ENCODE data around the gene NECTIN4.
A peak's percentile ranks its signal among the peaks of the same experiment; 100 is the strongest.

Gene NECTIN4

DNA sequence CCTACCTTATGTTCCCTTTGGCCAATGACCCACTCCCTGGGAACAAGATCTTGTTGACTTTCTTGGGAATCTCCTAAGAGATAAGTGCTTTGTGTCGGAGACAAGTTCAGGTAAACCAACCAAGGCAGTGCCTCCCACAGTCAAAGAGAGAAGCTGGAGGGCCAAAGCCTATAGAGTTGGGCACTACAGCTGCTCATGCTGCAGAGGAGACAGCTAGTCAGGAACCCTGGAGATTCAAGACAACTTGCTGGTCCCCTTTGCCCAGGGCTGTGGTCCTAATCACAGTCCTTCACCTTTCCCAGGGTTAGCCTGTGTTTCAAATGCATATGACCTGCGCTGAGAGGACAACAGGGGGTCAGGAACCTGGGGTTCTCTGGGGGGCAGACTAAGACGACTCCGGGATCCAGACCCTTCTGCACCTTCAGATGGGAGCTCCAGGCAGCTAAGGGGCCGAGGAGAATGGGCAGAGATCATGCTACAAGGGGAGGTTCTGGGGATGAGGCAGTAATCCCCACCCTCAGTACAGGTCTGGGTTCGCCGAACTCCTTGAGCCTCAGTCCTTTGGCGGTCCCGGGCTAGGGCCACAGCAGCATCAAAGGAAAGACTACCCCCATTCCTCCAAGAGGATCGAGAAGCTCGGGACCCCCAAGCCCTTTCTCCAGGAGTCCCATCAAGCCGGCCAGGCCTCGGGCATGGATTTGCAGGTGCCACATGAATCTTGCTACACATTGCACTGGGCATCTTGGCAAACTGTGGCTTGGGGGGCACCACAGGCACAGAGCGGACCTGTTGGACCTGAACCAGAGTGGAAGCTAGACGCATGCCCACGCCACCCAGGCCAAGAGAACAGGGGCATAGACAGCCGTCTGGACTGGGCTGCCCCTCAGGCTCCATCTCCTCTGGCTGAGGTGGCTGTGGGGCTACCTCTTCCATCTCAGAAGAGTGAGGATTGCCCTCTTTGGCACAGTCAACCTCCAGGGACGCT lies 41.6 kb downstream of the NECTIN4 start:
- peaks cover 3 to 36% (median 9%) of the 10 kb centered on the region in 5 donors for H3K36me3 ChIP-seq (ENCODE audit: control insufficient read depth in 5 of 5, insufficient read depth in 5 of 5, low read length in 5 of 5)
- no peaks in the 10 kb centered on the region for H3K27me3 ChIP-seq (ENCODE audit: control insufficient read depth in 5 of 5, insufficient read depth in 4 of 5, low read length in 5 of 5)
- H3K4me3 ChIP-seq (ENCODE audit: low read depth in 1 of 5, low read length in 5 of 5), result no peak overlapping the region
- H3K27ac ChIP-seq (ENCODE audit: low read depth, low read length), result no peak overlapping the region
- H3K9ac ChIP-seq (ENCODE audit: low read length in 5 of 5), result no peak overlapping the region
- peaks cover 7 to 39% (median 29%) of the 10 kb centered on the region in 5 donors for H3K4me1 ChIP-seq (ENCODE audit: control insufficient read depth in 5 of 5, insufficient read depth in 5 of 5, low read length in 5 of 5)
- H3K9me3 ChIP-seq (ENCODE audit: control insufficient read depth in 5 of 5, low read length in 5 of 5), result peaks cover 0 to 10% (median 5%) of the 10 kb centered on the region in 5 donors

DNA sequence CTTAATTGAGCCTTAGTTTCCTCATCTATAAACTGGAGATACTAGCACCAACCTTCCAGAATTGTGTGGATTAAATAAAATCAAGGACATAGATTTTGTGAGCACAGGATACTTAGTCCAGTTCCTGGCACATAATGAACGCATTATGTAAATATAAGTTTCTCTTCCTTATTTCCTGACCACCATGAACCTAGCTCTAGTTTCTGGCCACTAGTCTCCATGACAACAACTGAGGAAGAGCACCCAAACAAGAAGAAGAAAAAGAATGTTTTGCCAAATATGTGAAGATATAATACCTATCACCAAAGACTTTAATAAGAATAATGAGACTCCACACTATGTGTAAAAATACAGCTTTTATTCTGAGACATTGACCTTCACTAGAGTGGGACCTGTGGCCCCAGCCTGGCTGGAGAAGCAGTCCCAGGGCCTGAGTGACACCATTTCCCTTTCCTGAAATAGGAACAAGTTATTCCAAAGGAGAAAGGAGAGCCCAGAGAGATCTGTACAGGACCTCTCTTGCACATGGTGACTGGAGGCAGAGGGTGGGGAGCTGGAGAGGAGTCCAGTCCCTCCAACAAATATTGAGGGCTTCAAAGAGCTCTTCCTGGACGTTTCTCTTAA lies 42.6 kb downstream of the NECTIN4 start:
- Histone ChIP-seq H3K4me3 (ENCODE audit: low read depth in 1 of 5, low read length in 5 of 5) (peak overlapping the region; percentile 92 to 98 (median 95)), H3K9me3 (ENCODE audit: control insufficient read depth in 5 of 5, low read length in 5 of 5) (peaks cover 0 to 10% (median 5%) of the 10 kb centered on the region in 5 donors), H3K27me3 (ENCODE audit: control insufficient read depth in 5 of 5, insufficient read depth in 4 of 5, low read length in 5 of 5) (no peaks in the 10 kb centered on the region), H3K27ac (ENCODE audit: low read depth, low read length) (peak overlapping the region; percentile 88), H3K4me1 (ENCODE audit: control insufficient read depth in 5 of 5, insufficient read depth in 5 of 5, low read length in 5 of 5) (peaks cover 7 to 39% (median 29%) of the 10 kb centered on the region in 5 donors), H3K9ac (ENCODE audit: low read length in 5 of 5) (peak overlapping the region in 1 of 5 donors; percentile 94), H3K36me3 (ENCODE audit: control insufficient read depth in 5 of 5, insufficient read depth in 5 of 5, low read length in 5 of 5) (peaks cover 4 to 38% (median 19%) of the 10 kb centered on the region in 5 donors)

DNA sequence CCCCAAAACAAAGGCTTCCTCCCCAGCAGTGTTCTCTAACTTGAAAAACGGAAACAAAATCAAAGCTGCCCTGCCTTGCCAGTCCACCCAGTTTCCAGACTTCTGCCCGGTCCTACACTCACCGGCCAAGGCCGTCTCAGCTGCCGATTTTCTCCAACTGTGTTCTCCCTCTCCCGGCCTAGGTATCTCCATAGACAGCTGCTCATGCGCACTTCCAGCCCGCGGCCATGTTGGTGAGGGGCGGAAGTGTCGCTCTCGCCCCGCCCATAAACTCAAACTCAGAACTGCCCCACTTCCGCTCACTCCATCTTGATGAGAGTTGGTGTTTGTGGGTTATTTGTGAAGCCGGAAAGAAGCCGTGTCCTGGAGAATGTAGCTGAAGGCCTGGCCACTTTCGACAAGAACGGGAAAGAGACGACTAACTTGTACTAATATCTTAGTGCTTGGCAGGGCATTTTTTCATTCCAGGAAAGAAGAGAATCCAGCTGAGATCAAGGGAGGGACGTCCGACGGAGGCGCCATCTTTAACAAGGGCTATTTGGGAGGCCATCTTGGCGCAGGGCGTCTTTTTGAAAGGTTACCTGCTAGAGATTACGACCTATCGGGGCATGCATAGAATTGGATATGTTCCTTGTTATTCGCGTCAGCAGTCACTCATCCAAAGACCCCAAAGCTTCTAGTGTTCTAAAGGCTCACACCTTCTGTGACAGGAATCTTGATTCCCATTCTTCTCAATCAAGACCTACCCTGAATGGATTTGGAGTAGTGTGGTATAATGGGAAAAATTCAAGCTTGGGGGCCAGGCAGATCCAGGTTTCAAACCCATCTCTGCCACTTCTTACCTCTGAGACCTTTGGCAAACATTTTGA lies 43.4 kb downstream of the NECTIN4 start, which contains the start of gene USF1:
Gene USF1, minus strand, starts transcription at position 242 of the 869 bp plus-strand sequence. CDS start 2,702 bp downstream, outside the sequence.
- peaks cover 0 to 10% (median 5%) of the 10 kb centered on the region in 5 donors for H3K9me3 ChIP-seq (ENCODE audit: control insufficient read depth in 5 of 5, low read length in 5 of 5)
- peak within 1 kb of the TSS; percentile 88 for H3K27ac ChIP-seq (ENCODE audit: low read depth, low read length)
- peaks cover 4 to 39% (median 23%) of the 10 kb centered on the region in 5 donors for H3K36me3 ChIP-seq (ENCODE audit: control insufficient read depth in 5 of 5, insufficient read depth in 5 of 5, low read length in 5 of 5)
- no peaks in the 10 kb centered on the region for H3K27me3 ChIP-seq (ENCODE audit: control insufficient read depth in 5 of 5, insufficient read depth in 4 of 5, low read length in 5 of 5)
- H3K9ac ChIP-seq (ENCODE audit: low read length in 5 of 5), result peak within 1 kb of the TSS; percentile 82 to 96 (median 94)
- peak within 1 kb of the TSS; percentile 92 to 98 (median 95) for H3K4me3 ChIP-seq (ENCODE audit: low read depth in 1 of 5, low read length in 5 of 5)
- peaks cover 7 to 39% (median 29%) of the 10 kb centered on the region in 5 donors for H3K4me1 ChIP-seq (ENCODE audit: control insufficient read depth in 5 of 5, insufficient read depth in 5 of 5, low read length in 5 of 5)

DNA sequence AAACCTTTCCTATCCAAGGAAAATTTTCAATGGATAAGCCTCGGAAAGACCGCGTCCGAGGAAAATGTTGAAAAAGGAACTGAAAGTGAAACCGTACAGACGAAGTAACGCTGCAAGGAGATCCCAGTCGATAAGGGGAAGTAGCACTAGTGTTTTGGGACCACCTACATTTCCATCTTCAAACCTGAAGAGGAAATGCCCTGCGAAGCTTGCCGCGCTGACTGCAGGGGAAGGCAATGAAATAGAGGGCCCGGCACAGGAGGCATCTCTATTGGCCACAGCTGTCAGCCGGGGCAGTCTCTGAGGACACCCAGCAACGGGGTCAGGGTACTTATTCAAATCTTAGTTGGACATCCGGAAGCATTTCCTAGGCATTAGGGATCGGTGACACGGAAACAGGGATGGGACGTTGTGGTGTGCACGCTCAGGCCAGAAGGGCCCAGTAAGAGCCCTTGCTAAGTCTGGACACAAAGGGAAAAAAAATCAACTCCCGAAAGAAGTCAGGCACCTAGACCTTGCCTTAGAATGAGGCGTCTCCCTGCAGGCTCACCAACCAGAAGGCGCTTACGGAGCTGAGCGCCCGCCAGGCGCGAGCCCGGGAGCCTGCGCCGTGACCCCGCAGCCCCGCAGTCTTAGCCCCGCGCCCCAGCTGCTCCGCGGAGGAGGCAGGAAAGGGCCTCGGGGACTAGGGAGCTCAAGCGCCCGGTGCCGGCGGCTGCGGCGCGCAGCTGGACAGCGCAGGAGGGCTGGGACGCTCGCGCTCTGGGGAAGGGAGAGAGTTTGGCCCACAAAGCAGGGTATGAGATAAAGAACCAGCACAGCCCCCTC lies 44.2 kb downstream of the NECTIN4 start:
- Histone ChIP-seq H3K27ac (ENCODE audit: low read depth, low read length) (peak overlapping the region; percentile 88), H3K4me1 (ENCODE audit: control insufficient read depth in 5 of 5, insufficient read depth in 5 of 5, low read length in 5 of 5) (peaks cover 7 to 39% (median 29%) of the 10 kb centered on the region in 5 donors), H3K4me3 (ENCODE audit: low read depth in 1 of 5, low read length in 5 of 5) (peak overlapping the region; percentile 92 to 98 (median 95)), H3K9ac (ENCODE audit: low read length in 5 of 5) (peak overlapping the region; percentile 82 to 96 (median 94)), H3K27me3 (ENCODE audit: control insufficient read depth in 5 of 5, insufficient read depth in 4 of 5, low read length in 5 of 5) (no peaks in the 10 kb centered on the region), H3K9me3 (ENCODE audit: control insufficient read depth in 5 of 5, low read length in 5 of 5) (peaks cover 0 to 10% (median 5%) of the 10 kb centered on the region in 5 donors), H3K36me3 (ENCODE audit: control insufficient read depth in 5 of 5, insufficient read depth in 5 of 5, low read length in 5 of 5) (peaks cover 4 to 44% (median 32%) of the 10 kb centered on the region in 5 donors)

DNA sequence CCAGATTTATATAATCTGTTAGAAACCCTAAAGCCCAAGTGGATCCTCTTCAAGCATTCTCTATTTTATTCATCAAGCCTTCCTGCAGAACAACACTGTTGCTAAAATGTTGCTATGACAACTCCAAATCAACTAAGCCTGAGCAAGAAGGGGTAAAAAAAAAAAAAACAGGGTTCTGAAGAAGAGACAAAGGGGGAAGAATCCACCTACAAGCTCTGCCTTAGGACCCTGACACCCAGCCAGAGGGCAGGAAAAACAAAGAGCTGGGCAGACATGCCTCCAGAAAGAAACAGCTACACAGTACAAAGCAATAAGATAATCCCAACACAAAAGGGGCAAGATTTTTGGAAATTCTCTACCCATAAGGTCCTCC lies 44.8 kb downstream of the NECTIN4 start:
- peak overlapping the region; percentile 88 for H3K27ac ChIP-seq (ENCODE audit: low read depth, low read length)
- peaks cover 7 to 39% (median 29%) of the 10 kb centered on the region in 5 donors for H3K4me1 ChIP-seq (ENCODE audit: control insufficient read depth in 5 of 5, insufficient read depth in 5 of 5, low read length in 5 of 5)
- peaks cover 4 to 48% (median 38%) of the 10 kb centered on the region in 5 donors for H3K36me3 ChIP-seq (ENCODE audit: control insufficient read depth in 5 of 5, insufficient read depth in 5 of 5, low read length in 5 of 5)
- no peaks in the 10 kb centered on the region for H3K27me3 ChIP-seq (ENCODE audit: control insufficient read depth in 5 of 5, insufficient read depth in 4 of 5, low read length in 5 of 5)
- peak overlapping the region; percentile 92 to 98 (median 95) for H3K4me3 ChIP-seq (ENCODE audit: low read depth in 1 of 5, low read length in 5 of 5)
- H3K9me3 ChIP-seq (ENCODE audit: control insufficient read depth in 5 of 5, low read length in 5 of 5), result peaks cover 0 to 10% (median 5%) of the 10 kb centered on the region in 5 donors
- peak overlapping the region; percentile 82 to 96 (median 94) for H3K9ac ChIP-seq (ENCODE audit: low read length in 5 of 5)

DNA sequence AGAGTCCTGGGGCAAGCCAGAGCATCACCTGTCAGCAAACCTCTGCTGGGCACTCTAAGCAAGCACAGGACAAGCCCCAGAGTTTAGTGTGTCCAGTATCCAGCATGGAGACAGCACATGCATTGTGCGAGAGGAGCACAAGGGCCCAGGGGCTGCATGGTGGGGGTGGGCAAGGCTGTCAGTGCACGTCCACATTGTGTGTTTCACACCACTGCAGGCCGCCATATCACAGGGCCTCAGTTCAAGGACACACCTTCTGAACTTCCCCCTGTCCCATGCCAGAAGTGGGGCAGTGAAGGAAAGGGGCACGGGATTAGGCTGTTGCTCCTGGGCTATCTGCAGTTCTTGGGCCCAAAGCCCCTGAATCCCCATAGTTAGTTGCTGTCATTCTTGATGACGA lies 49.8 kb downstream of the NECTIN4 start:
- peaks cover 4 to 36% (median 20%) of the 10 kb centered on the region in 5 donors for H3K4me1 ChIP-seq (ENCODE audit: control insufficient read depth in 5 of 5, insufficient read depth in 5 of 5, low read length in 5 of 5)
- H3K36me3 ChIP-seq (ENCODE audit: control insufficient read depth in 5 of 5, insufficient read depth in 5 of 5, low read length in 5 of 5), result peaks cover 4 to 51% (median 50%) of the 10 kb centered on the region in 5 donors
- no peak overlapping the region for H3K27ac ChIP-seq (ENCODE audit: low read depth, low read length)
- no peaks in the 10 kb centered on the region for H3K27me3 ChIP-seq (ENCODE audit: control insufficient read depth in 5 of 5, insufficient read depth in 4 of 5, low read length in 5 of 5)
- H3K4me3 ChIP-seq (ENCODE audit: low read depth in 1 of 5, low read length in 5 of 5), result no peak overlapping the region
- no peaks in the 10 kb centered on the region for H3K9me3 ChIP-seq (ENCODE audit: control insufficient read depth in 5 of 5, low read length in 5 of 5)
- H3K9ac ChIP-seq (ENCODE audit: low read length in 5 of 5), result no peak overlapping the region

DNA sequence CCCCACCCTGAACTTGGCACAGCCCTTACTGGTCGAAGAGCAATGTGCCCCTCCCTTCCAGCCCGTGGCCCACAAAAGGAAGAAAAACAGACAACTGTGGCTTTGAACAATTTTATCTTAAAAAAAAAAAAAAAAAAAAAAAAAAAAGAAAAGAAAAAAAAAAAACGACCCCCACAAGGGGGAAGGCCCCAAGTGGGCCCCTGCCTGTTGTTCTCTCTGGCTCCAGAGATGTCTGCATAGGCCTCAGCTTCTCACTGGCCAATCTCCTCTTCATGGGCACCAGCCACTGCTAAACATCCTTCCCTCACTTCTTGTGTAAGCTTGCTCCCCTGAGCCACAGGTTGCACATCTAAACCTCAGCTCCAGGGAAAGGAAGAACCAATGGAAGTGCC lies 50.2 kb downstream of the NECTIN4 start:
- peak overlapping the region in 2 of 5 donors; percentile 30 to 59 for H3K9ac ChIP-seq (ENCODE audit: low read length in 5 of 5)
- H3K4me3 ChIP-seq (ENCODE audit: low read depth in 1 of 5, low read length in 5 of 5), result peak overlapping the region in 3 of 5 donors; percentile 54 to 73 (median 67)
- no peaks in the 10 kb centered on the region for H3K27me3 ChIP-seq (ENCODE audit: control insufficient read depth in 5 of 5, insufficient read depth in 4 of 5, low read length in 5 of 5)
- no peaks in the 10 kb centered on the region for H3K9me3 ChIP-seq (ENCODE audit: control insufficient read depth in 5 of 5, low read length in 5 of 5)
- H3K4me1 ChIP-seq (ENCODE audit: control insufficient read depth in 5 of 5, insufficient read depth in 5 of 5, low read length in 5 of 5), result peaks cover 1 to 32% (median 16%) of the 10 kb centered on the region in 5 donors
- H3K36me3 ChIP-seq (ENCODE audit: control insufficient read depth in 5 of 5, insufficient read depth in 5 of 5, low read length in 5 of 5), result peaks cover 4 to 51% (median 50%) of the 10 kb centered on the region in 5 donors
- no peak overlapping the region for H3K27ac ChIP-seq (ENCODE audit: low read depth, low read length)

DNA sequence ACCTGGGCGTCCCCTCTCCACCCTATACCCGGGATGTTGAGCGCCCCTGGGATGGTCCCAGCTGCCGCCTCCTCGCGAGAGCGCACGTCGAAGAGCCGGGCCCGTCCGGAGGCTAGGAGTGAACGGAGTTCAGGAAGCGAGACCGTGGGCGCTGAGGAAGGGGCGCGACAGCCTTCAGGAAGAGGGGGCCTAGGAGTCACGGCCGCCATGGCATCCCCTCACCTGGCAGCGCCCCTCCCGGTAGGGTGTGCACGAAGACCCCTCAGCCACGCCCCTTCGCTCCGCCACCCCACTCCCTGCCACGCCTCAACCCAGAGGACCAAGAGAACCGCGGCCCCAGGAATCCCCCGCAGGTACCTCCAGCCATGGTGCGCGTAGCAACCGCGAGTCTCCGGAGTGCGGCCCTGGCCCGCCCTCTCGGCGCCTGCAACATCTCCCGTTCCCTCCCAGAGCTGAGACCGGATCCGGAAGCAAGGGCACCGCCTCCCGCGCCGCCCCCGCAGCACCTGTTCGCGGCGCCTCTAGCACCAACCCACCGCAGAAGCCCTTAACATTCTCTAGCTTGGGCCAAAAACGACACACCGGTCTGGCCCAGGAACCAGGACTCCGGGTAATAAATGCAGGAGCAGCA lies 50.7 kb downstream of the NECTIN4 start, which contains the start of gene TSTD1:
Gene TSTD1, minus strand, starts transcription at position 442 of the 631 bp plus-strand sequence. Its CDS starts 75 bp downstream, at position 367.
- Histone ChIP-seq H3K27ac (ENCODE audit: low read depth, low read length) (peak within 1 kb of the TSS; percentile 13), H3K9ac (ENCODE audit: low read length in 5 of 5) (peak within 1 kb of the TSS in 3 of 5 donors; percentile 30 to 61 (median 59)), H3K9me3 (ENCODE audit: control insufficient read depth in 5 of 5, low read length in 5 of 5) (no peaks in the 10 kb centered on the region), H3K27me3 (ENCODE audit: control insufficient read depth in 5 of 5, insufficient read depth in 4 of 5, low read length in 5 of 5) (no peaks in the 10 kb centered on the region), H3K36me3 (ENCODE audit: control insufficient read depth in 5 of 5, insufficient read depth in 5 of 5, low read length in 5 of 5) (peaks cover 4 to 51% (median 50%) of the 10 kb centered on the region in 5 donors), H3K4me3 (ENCODE audit: low read depth in 1 of 5, low read length in 5 of 5) (peak within 1 kb of the TSS; percentile 42 to 73 (median 54)), H3K4me1 (ENCODE audit: control insufficient read depth in 5 of 5, insufficient read depth in 5 of 5, low read length in 5 of 5) (peaks cover 0 to 30% (median 14%) of the 10 kb centered on the region in 5 donors)

Data from subcutaneous abdominal adipose tissue (tissue), 5 donors.